ENCODE data around the gene MYH16.

- no peak for TF ChIP-seq EZH2 (IDR thresholded peaks at IDR 0.05; ENCODE audit: borderline replicate concordance, low read length)
- TF ChIP-seq, protein P1, sequence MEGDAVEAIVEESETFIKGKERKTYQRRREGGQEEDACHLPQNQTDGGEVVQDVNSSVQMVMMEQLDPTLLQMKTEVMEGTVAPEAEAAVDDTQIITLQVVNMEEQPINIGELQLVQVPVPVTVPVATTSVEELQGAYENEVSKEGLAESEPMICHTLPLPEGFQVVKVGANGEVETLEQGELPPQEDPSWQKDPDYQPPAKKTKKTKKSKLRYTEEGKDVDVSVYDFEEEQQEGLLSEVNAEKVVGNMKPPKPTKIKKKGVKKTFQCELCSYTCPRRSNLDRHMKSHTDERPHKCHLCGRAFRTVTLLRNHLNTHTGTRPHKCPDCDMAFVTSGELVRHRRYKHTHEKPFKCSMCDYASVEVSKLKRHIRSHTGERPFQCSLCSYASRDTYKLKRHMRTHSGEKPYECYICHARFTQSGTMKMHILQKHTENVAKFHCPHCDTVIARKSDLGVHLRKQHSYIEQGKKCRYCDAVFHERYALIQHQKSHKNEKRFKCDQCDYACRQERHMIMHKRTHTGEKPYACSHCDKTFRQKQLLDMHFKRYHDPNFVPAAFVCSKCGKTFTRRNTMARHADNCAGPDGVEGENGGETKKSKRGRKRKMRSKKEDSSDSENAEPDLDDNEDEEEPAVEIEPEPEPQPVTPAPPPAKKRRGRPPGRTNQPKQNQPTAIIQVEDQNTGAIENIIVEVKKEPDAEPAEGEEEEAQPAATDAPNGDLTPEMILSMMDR (conservative IDR thresholded peaks at IDR 0.05 in 1 of 2, IDR thresholded peaks at IDR 0.05 in 1 of 2; ENCODE audit: extremely low read depth in 1 of 2, insufficient read depth in 1 of 2, low read depth in 1 of 2, low read length in 2 of 2) = no peak
Measured at GRCh38 chr7:99235925-99236324, 36.7 kb upstream of the MYH16 start.

All from mammary epithelial cell (primary cell).